GM18861 (cell line): Measurements from ENCODE around the gene OMD.

Experiments used
- ATAC-seq: cut with Tn5 transposase; IDR thresholded peaks from one replicate; pipeline ENCODE4 v1.9.1; 2021; ENCODE audit not compliant: unreplicated experiment

Gene OMD

GRCh38 chr9:92373167-92373566 is 51.1 kb downstream of the OMD start:
- ATAC-seq = no peak

GRCh38 chr9:92369075-92369474 is 55.2 kb downstream of the OMD start:
- no peak for ATAC-seq
